Caco-2 (cell line): Measurements from ENCODE around the gene SLF2. TPM values are rescaled to one million over a fixed set of nuclear protein-coding genes. Genes with fewer than 3 reads are reported as not detected.

Experiments
- BruUV-seq: library from RNA; stranded (reverse); fragments of 400-500 nt; replicated peaks from 2 replicates; lab custom pipeline; 2021; lab: Mats Ljungman, UMichigan
- CTCF ChIA-PET: fragments of 300-600 bp; sonication (Branson Sonifier 250); formaldehyde crosslinking; loops from one replicate; lab custom pipeline; 2022; ENCODE audit warnings: antibody characterized with exemption; lab: Charles Lee
- POLR2A ChIA-PET: fragments of 300-600 bp; sonication (Branson Sonifier 250); formaldehyde crosslinking; loops from one replicate; lab custom pipeline; 2022; ENCODE audit warnings: antibody characterized with exemption; lab: Charles Lee
- DNase-seq, 2 experiments: peaks; one replicate each; pipeline versions ENCODE4 v3.0.0 to v3.0.0-alpha.2; 2020 to 2022
- H3K27me3 ChIP-seq: replicated peaks from 2 replicates; pipeline ENCODE4 v1.6.0; 2011; ENCODE audit warnings: low read length; ENCODE audit not compliant: control insufficient read depth, insufficient read depth
- H3K36me3 ChIP-seq: 2 replicates; pipeline ENCODE4 v1.5.1; 2011; ENCODE audit warnings: low read length; ENCODE audit not compliant: control insufficient read depth, insufficient read depth
- H3K4me1 ChIP-seq: fragments of 250-450 bp; sonication (Bioruptor Pico); 2 replicates; pipeline ENCODE4 v1.5.1; 2020; ENCODE audit warnings: mild to moderate bottlenecking
- H3K4me3 ChIP-seq: 2 replicates; pipeline ENCODE4 v1.5.1; 2011; ENCODE audit warnings: low read depth, mild to moderate bottlenecking, control low read depth, low read length
- H3K9me3 ChIP-seq: fragments of 250-450 bp; sonication (Bioruptor Pico); 2 replicates; pipeline ENCODE4 v1.5.1; 2020; ENCODE audit warnings: mild to moderate bottlenecking, moderate library complexity
- H3K27ac Mint-ChIP-seq: one replicate; pipeline ENCODE4 v1.8.0; 2022; ENCODE audit warnings: mixed read lengths; ENCODE audit not compliant: unreplicated experiment
- H3K27me3 Mint-ChIP-seq: one replicate; pipeline ENCODE4 v1.8.0; 2022; ENCODE audit warnings: mixed read lengths; ENCODE audit not compliant: insufficient read depth, unreplicated experiment
- H3K36me3 Mint-ChIP-seq: one replicate; pipeline ENCODE4 v1.8.0; 2022; ENCODE audit warnings: mild to moderate bottlenecking, mixed read lengths; ENCODE audit not compliant: insufficient read depth, unreplicated experiment
- H3K4me1 Mint-ChIP-seq: one replicate; pipeline ENCODE4 v1.8.0; 2022; ENCODE audit warnings: low read depth, mixed read lengths; ENCODE audit not compliant: unreplicated experiment
- H3K4me3 Mint-ChIP-seq: one replicate; pipeline ENCODE4 v1.8.0; 2022; ENCODE audit warnings: mild to moderate bottlenecking, moderate library complexity, mixed read lengths; ENCODE audit not compliant: unreplicated experiment
- H3K9me3 Mint-ChIP-seq: one replicate; pipeline ENCODE4 v1.8.0; 2022; ENCODE audit warnings: mixed read lengths; ENCODE audit not compliant: unreplicated experiment
- CTCF ChIP-seq, 2 experiments: fragments of 200-600 bp in 1 of 2; IDR thresholded peaks; 1 replicate in 1 of 2; 2 replicates in 1 of 2; pipeline versions ENCODE4 v1.5.1 to v1.8.0; 2011 to 2022; ENCODE audit warnings: antibody characterized with exemption in 1 of 2, control low read depth in 1 of 2, inconsistent platforms in 1 of 2, low read depth in 1 of 2, low read length in 1 of 2, mild to moderate bottlenecking in 1 of 2, moderate library complexity in 1 of 2; ENCODE audit not compliant: insufficient read depth in 1 of 2, severe bottlenecking in 1 of 2, unreplicated experiment in 1 of 2
- intact Hi-C: fragments of 100-400 bp; cut with micrococcal nuclease; formaldehyde crosslinking; loops from one replicate; pipeline ENCODE4 v1.10.0; 2022; ENCODE audit not compliant: unreplicated experiment
- total RNA-seq: library from RNA; stranded (reverse); gene quantifications from 2 replicates; pipeline ENCODE4 v1.2.3, GENCODE V29; 2022

Gene SLF2
- total RNA-seq, 1 experiment from 2014 or later, result 25.2 TPM

- DNase-seq, result no peak
- ChIA-PET POLR2A (no interaction called here), CTCF (interaction anchor here (0.6 kb wide), 1 partner anchor 146 kb away, joined by 4 read pairs; no protein-coding TSS in a partner anchor)
These were observed 15.8 kb upstream of the SLF2 start for GRCh38 chr10:100896876-100897461.

GRCh38 chr10:100897976-100898375 lies 14.8 kb upstream of the SLF2 start:
- peaks cover 5% of the 10 kb centered on the region for H3K36me3 Mint-ChIP-seq
- ChIA-PET CTCF (no interaction called here), POLR2A (no interaction called here)
- Histone ChIP-seq H3K4me3 (no peak overlapping the region), H3K4me1 (no peaks in the 10 kb centered on the region), H3K27me3 (no peaks in the 10 kb centered on the region), H3K36me3 (no peaks in the 10 kb centered on the region), H3K9me3 (no peaks in the 10 kb centered on the region)
- H3K4me1 Mint-ChIP-seq, result peaks cover 7% of the 10 kb centered on the region
- H3K27ac Mint-ChIP-seq, result no peak overlapping the region
- H3K27me3 Mint-ChIP-seq, result peaks cover 4% of the 10 kb centered on the region
- no TSS peak for BruUV-seq
- intact Hi-C loops, result no loop called here
- TF ChIP-seq CTCF (IDR thresholded peaks at IDR 0.05; ENCODE audit: insufficient read depth in 1 of 2, low read depth in 1 of 2, low read length in 1 of 2, severe bottlenecking in 1 of 2, unreplicated experiment in 1 of 2), result no peak
- no peak overlapping the region for H3K4me3 Mint-ChIP-seq
- no peaks in the 10 kb centered on the region for H3K9me3 Mint-ChIP-seq
- no peak for DNase-seq

More at GRCh38 chr10:100896876-100897461, 15.8 kb upstream of the SLF2 start:
- no peaks in the 10 kb centered on the region for H3K9me3 ChIP-seq
- H3K4me1 Mint-ChIP-seq, result peaks cover 7% of the 10 kb centered on the region
- H3K9me3 Mint-ChIP-seq, result no peaks in the 10 kb centered on the region
- no peaks in the 10 kb centered on the region for H3K27me3 ChIP-seq
- no peak overlapping the region for H3K4me3 Mint-ChIP-seq
- TF ChIP-seq CTCF (IDR thresholded peaks at IDR 0.05; ENCODE audit: insufficient read depth in 1 of 2, low read depth in 1 of 2, low read length in 1 of 2, severe bottlenecking in 1 of 2, unreplicated experiment in 1 of 2), result no peak
- H3K4me3 ChIP-seq, result no peak overlapping the region
- H3K36me3 ChIP-seq, result no peaks in the 10 kb centered on the region
- no TSS peak for BruUV-seq
- H3K4me1 ChIP-seq, result no peaks in the 10 kb centered on the region
- peaks cover 5% of the 10 kb centered on the region for H3K36me3 Mint-ChIP-seq
- H3K27me3 Mint-ChIP-seq, result peaks cover 5% of the 10 kb centered on the region
- intact Hi-C loops, result no loop called here
- no peak overlapping the region for H3K27ac Mint-ChIP-seq

- no TSS peak for BruUV-seq
- ChIA-PET CTCF (no interaction called here), POLR2A (no interaction called here)
- TF ChIP-seq CTCF (IDR thresholded peaks at IDR 0.05; ENCODE audit: insufficient read depth in 1 of 2, low read depth in 1 of 2, low read length in 1 of 2, severe bottlenecking in 1 of 2, unreplicated experiment in 1 of 2), result no peak
- no peak overlapping the region for H3K27ac Mint-ChIP-seq
- no peaks in the 10 kb centered on the region for H3K9me3 Mint-ChIP-seq
- H3K27me3 Mint-ChIP-seq, result peaks cover 2% of the 10 kb centered on the region
- no peak overlapping the region for H3K4me3 Mint-ChIP-seq
- Histone ChIP-seq H3K9me3 (no peaks in the 10 kb centered on the region), H3K4me3 (no peak overlapping the region), H3K27me3 (no peaks in the 10 kb centered on the region), H3K36me3 (no peaks in the 10 kb centered on the region), H3K4me1 (no peaks in the 10 kb centered on the region)
- H3K36me3 Mint-ChIP-seq, result peaks cover 5% of the 10 kb centered on the region
- H3K4me1 Mint-ChIP-seq, result peaks cover 7% of the 10 kb centered on the region
- DNase-seq, result no peak
- intact Hi-C loops, result no loop called here
These were observed 13.6 kb upstream of the SLF2 start for GRCh38 chr10:100899171-100899570.
